HepG2 (cell line): ENCODE data around the gene CPT1A. TPM values are rescaled to one million over a fixed set of nuclear protein-coding genes. Genes with fewer than 3 reads are reported as not detected.

Experiments
- ATAC-seq: fragments of 200-7000 bp; cut with Tn5 transposase; 3 replicates; pipeline ENCODE4 v1.9.1; 2020; ENCODE audit warnings: mild to moderate bottlenecking, moderate library complexity
- BruUV-seq: library from RNA; stranded (reverse); fragments of 400-500 nt; replicated peaks from 2 replicates; lab custom pipeline; 2021; lab: Mats Ljungman, UMichigan
- CTCF ChIA-PET: fragments of 300-600 bp; formaldehyde crosslinking; extraction: SDS; loops from one replicate; lab custom pipeline; 2021; ENCODE audit warnings: low total read pairs, inconsistent platforms, low intra/inter-chr PET ratio; lab: Yijun Ruan, JAX
- POLR2A ChIA-PET: fragments of 350-600 bp; sonication (Branson Sonifier 250); formaldehyde crosslinking; loops from one replicate; lab custom pipeline; 2020; ENCODE audit warnings: antibody characterized with exemption, inconsistent platforms; lab: Yijun Ruan, JAX
- DNase-seq: peaks from one replicate; pipeline ENCODE4 v3.0.0-alpha.2; 2015; ENCODE audit warnings: low spot score
- FAIRE-seq: peaks from 3 replicates; lab custom pipeline; 2011; peaks lifted over from hg19 to GRCh38; lab: Jason Lieb, UNC
- H2AFZ ChIP-seq: one replicate; pipeline ENCODE4 v1.6.1; 2011; ENCODE audit warnings: low read length, inconsistent platforms
- H3K27ac ChIP-seq: fragments of 300-600 bp; 3 replicates; pipeline ENCODE4 v1.8.0; 2011; ENCODE audit warnings: mixed run types, mild to moderate bottlenecking, mixed read lengths, low read length, inconsistent platforms; ENCODE audit not compliant: insufficient read depth; ENCODE audit errors: extremely low read length
- H3K27me3 ChIP-seq, 2 experiments: fragments of 200-600 bp in 1 of 2; 2 replicates in 1 of 2; 3 replicates in 1 of 2; pipeline versions ENCODE4 v1.6.0 to v1.8.0; 2011; ENCODE audit warnings: low read length in 2 of 2, mild to moderate bottlenecking in 2 of 2, moderate library complexity in 2 of 2, inconsistent platforms in 1 of 2; ENCODE audit not compliant: insufficient read depth in 2 of 2, control insufficient read depth in 1 of 2
- H3K36me3 ChIP-seq, 2 experiments: fragments of 200-600 bp in 1 of 2; replicated peaks in 1 of 2; 2 replicates in 1 of 2; 3 replicates in 1 of 2; pipeline versions ENCODE4 v1.5.1 to v1.8.0; 2011; ENCODE audit warnings: low read length in 2 of 2, inconsistent platforms in 1 of 2; ENCODE audit not compliant: insufficient read depth in 2 of 2, control insufficient read depth in 1 of 2
- H3K4me1 ChIP-seq: 2 replicates; pipeline ENCODE4 v1.5.1; 2012; ENCODE audit warnings: low read length, inconsistent platforms; ENCODE audit not compliant: insufficient read depth
- H3K4me2 ChIP-seq: 2 replicates; pipeline ENCODE4 v1.6.0; 2011; ENCODE audit warnings: low read depth, low read length, inconsistent platforms
- H3K4me3 ChIP-seq, 3 experiments: fragments of 200-600 bp in 1 of 3; sonication (generic), shearing (Covaris generic) in 1 of 3; replicated peaks in 1 of 3; 2 replicates each; pipeline ENCODE4 v1.5.1; 2011 to 2016; ENCODE audit warnings: low read length in 3 of 3, inconsistent platforms in 2 of 3, low read depth in 2 of 3, mild to moderate bottlenecking in 2 of 3, control low read depth in 1 of 3, mixed read lengths in 1 of 3; ENCODE audit not compliant: insufficient read depth in 1 of 3
- H3K79me2 ChIP-seq: one replicate; pipeline ENCODE4 v1.6.1; 2011; ENCODE audit warnings: low read length, inconsistent platforms; ENCODE audit not compliant: insufficient read depth
- H3K9ac ChIP-seq: 2 replicates; pipeline ENCODE4 v1.6.0; 2011; ENCODE audit warnings: mild to moderate bottlenecking, low read depth, low read length, inconsistent platforms; ENCODE audit not compliant: insufficient read depth
- H3K9me3 ChIP-seq: 2 replicates; pipeline ENCODE4 v1.5.1; 2012; ENCODE audit warnings: mild to moderate bottlenecking, low read length
- H4K20me1 ChIP-seq: 2 replicates; pipeline ENCODE4 v1.6.0; 2011; ENCODE audit warnings: inconsistent platforms, mild to moderate bottlenecking, low read length, moderate library complexity; ENCODE audit not compliant: insufficient read depth
- AFF4 ChIP-seq: sonication (generic); formaldehyde crosslinking; IDR thresholded peaks from 2 replicates; pipeline ENCODE4 v1.4.0; 2020; ENCODE audit warnings: missing genetic modification reagents
- CEBPZ ChIP-seq: IDR thresholded peaks from 2 replicates; pipeline ENCODE4 v1.6.1; 2012; ENCODE audit warnings: low read length, improper control_type of control experiment
- HCFC1 ChIP-seq: fragments of 150-350 bp; IDR thresholded peaks from 2 replicates; pipeline ENCODE4 v1.6.1; 2014; ENCODE audit warnings: low read depth, low read length
- MEIS2 ChIP-seq: sonication (generic); formaldehyde crosslinking; IDR thresholded peaks from 2 replicates; pipeline ENCODE4 v1.9.0; 2021; ENCODE audit warnings: mild to moderate bottlenecking, missing genetic modification reagents
- NR1H2 ChIP-seq: sonication (generic); formaldehyde crosslinking; IDR thresholded peaks from 2 replicates; pipeline ENCODE4 v1.8.1; 2022; ENCODE audit warnings: low read depth, missing genetic modification reagents, borderline replicate concordance
- PBX3 ChIP-seq: sonication (generic); formaldehyde crosslinking; IDR thresholded peaks from 2 replicates; pipeline ENCODE4 v1.8.1; 2023; ENCODE audit warnings: missing genetic modification reagents, inconsistent platforms, borderline replicate concordance
- PHF8 ChIP-seq: sonication (generic); formaldehyde crosslinking; IDR thresholded peaks from 2 replicates; pipeline ENCODE4 v1.5.0; 2020; ENCODE audit warnings: missing genetic modification reagents
- SATB2 ChIP-seq: sonication (generic); formaldehyde crosslinking; IDR thresholded peaks from 2 replicates; pipeline ENCODE4 v1.5.0; 2020; ENCODE audit warnings: missing genetic modification reagents
- TAF1 ChIP-seq: sonication (generic); formaldehyde crosslinking; IDR thresholded peaks from 2 replicates; pipeline ENCODE4 v1.4.0; 2020; ENCODE audit warnings: missing genetic modification reagents
- WIZ ChIP-seq: sonication (generic); formaldehyde crosslinking; IDR thresholded peaks from 2 replicates; pipeline ENCODE4 v1.5.1; 2020; ENCODE audit warnings: mild to moderate bottlenecking, missing genetic modification reagents
- ZBTB1 ChIP-seq: sonication (generic); formaldehyde crosslinking; IDR thresholded peaks from 2 replicates; pipeline ENCODE4 v1.4.0; 2020; ENCODE audit warnings: missing genetic modification reagents, borderline replicate concordance
- ZFP91 ChIP-seq: sonication (generic); formaldehyde crosslinking; IDR thresholded peaks from 2 replicates; pipeline ENCODE4 v1.9.0; 2022; ENCODE audit warnings: missing genetic modification reagents, mild to moderate bottlenecking, borderline replicate concordance
- ZNF274 ChIP-seq: sonication (generic); formaldehyde crosslinking; IDR thresholded peaks from 2 replicates; pipeline ENCODE4 v1.5.1; 2020; ENCODE audit warnings: mild to moderate bottlenecking, missing genetic modification reagents
- ZNF414 ChIP-seq: sonication (generic); formaldehyde crosslinking; IDR thresholded peaks from 2 replicates; pipeline ENCODE4 v1.5.0; 2020; ENCODE audit warnings: missing genetic modification reagents
- ZSCAN30 ChIP-seq: sonication (generic); formaldehyde crosslinking; IDR thresholded peaks from 2 replicates; pipeline ENCODE4 v1.5.0; 2020; ENCODE audit warnings: mild to moderate bottlenecking, missing genetic modification reagents
- WGBS: methylation state at CpG from one replicate; pipeline ENCODE4 v1.1.6; 2017; ENCODE audit warnings: low lambda C conversion rate; 5-methylcytosine and 5-hydroxymethylcytosine counted together
- in situ Hi-C: cut with HindIII; loops from 2 replicates; pipeline ENCODE4 v1.10.0; 2017; ENCODE audit warnings: low pct_unique_long_range_greater_than_20kb; ENCODE audit not compliant: extremely low pct_ligation_motif_present
- intact Hi-C: fragments of 100-400 bp; cut with micrococcal nuclease; formaldehyde crosslinking; loops from one replicate; pipeline ENCODE4 v1.10.0; 2022; ENCODE audit not compliant: unreplicated experiment
- polyA plus RNA-seq, 8 experiments: library from polyadenylated mRNA; depleted of rRNA in 3 of 8; stranded (reverse) in 7 of 8; unstranded in 1 of 8; fragments of >200 nt; fragmentation: Illumina TruSeq in 4 of 8; extraction: Trizol in 4 of 8; gene quantifications; 2 replicates each; pipeline versions ENCODE4 v1.2.1 to v1.2.3, GENCODE V29; 2011 to 2016; ENCODE audit warnings: low read depth in 4 of 8, missing spikeins in 1 of 8, mixed read lengths in 1 of 8; ENCODE audit not compliant: insufficient read depth in 1 of 8
- total RNA-seq, 5 experiments: library from RNA; depleted of rRNA; stranded (reverse); fragments of >200 nt; fragmentation: Illumina TruSeq; extraction: Trizol; gene quantifications; 2 replicates each; pipeline ENCODE4 v1.2.3, GENCODE V29; 2016; ENCODE audit warnings: low read depth in 1 of 5

The CPT1A gene
- total and polyA plus RNA-seq, 2 of the 13 experiments (the other 11 are each of a cell fraction or from before 2014, with no cell fraction given) = 7.0 to 7.1 TPM

- Histone ChIP-seq H4K20me1 (no peaks in the 10 kb centered on the region), H3K79me2 (no peaks in the 10 kb centered on the region), H3K27me3 (no peaks in the 10 kb centered on the region; a peak in 1 of 5 replicates), H2AFZ (no peak overlapping the region), H3K9me3 (no peaks in the 10 kb centered on the region), H3K9ac (no peak overlapping the region), H3K4me1 (no peaks in the 10 kb centered on the region), H3K27ac (no peak overlapping the region), H3K4me2 (no peak overlapping the region), H3K4me3 (no peak overlapping the region), H3K36me3 (no peaks in the 10 kb centered on the region)
- 25% methylated on average over 2 of the region's 2 CpGs for WGBS
- DNase-seq (no peak), ATAC-seq (no peak), FAIRE-seq (no peak)
- in situ Hi-C loops = no loop called here
- ChIA-PET POLR2A (no interaction called here), CTCF (no interaction called here)
- no TSS peak for BruUV-seq
- intact Hi-C loops = no loop called here
- TF ChIP-seq ZSCAN30 (CRISPR knock-in tag) = no peak
- TF ChIP-seq ZNF414 (CRISPR knock-in tag) = no peak
- TF ChIP-seq ZFP91 = no peak
- no peak for TF ChIP-seq ZBTB1 (CRISPR knock-in tag)
- TF ChIP-seq PBX3 (CRISPR knock-in tag) = no peak
- TF ChIP-seq WIZ (CRISPR knock-in tag) = no peak
- TF ChIP-seq TAF1 (CRISPR knock-in tag) = no peak
- TF ChIP-seq MEIS2 (CRISPR knock-in tag) = no peak
- TF ChIP-seq HCFC1 = no peak
- TF ChIP-seq CEBPZ = no peak
- TF ChIP-seq AFF4 (CRISPR knock-in tag) = no peak
- TF ChIP-seq SATB2 (CRISPR knock-in tag) = no peak
- no peak for TF ChIP-seq PHF8
- TF ChIP-seq ZNF274 (CRISPR knock-in tag) = no peak
- no peak for TF ChIP-seq NR1H2
Measured at GRCh38 chr11:68748061-68748460, 93.7 kb downstream of the CPT1A start.
